RWPE1 (cell line): ENCODE data around the gene GIMAP5.

ENCODE experiments used
- CTCF ChIA-PET: fragments of 350-600 bp; sonication (Branson Sonifier 250); formaldehyde crosslinking; extraction: SDS; loops from one replicate; lab custom pipeline; 2021; lab: Yijun Ruan, JAX
- POLR2A ChIA-PET: fragments of 400-600 bp; formaldehyde crosslinking; extraction: SDS; loops from one replicate; lab custom pipeline; 2020; ENCODE audit warnings: antibody characterized with exemption; ENCODE audit not compliant: low non-redundant PET; lab: Yijun Ruan, JAX
- DNase-seq: peaks from one replicate; pipeline ENCODE4 v3.0.0; 2012; ENCODE audit warnings: low spot score
- H3K27ac ChIP-seq: fragments of 450-650 bp; 2 replicates; pipeline ENCODE4 v1.5.1; 2017
- TF ChIP-seq, protein P1 (sequence below): fragments of 450-650 bp; conservative IDR thresholded peaks from 2 replicates; pipeline ENCODE4 v1.5.1; 2017; ENCODE audit warnings: low read depth, mild to moderate bottlenecking

The GIMAP5 gene

GRCh38 chr7:150754951-150755350 is 17.7 kb downstream of the GIMAP5 start:
- no peak for DNase-seq
- POLR2A ChIA-PET: no interaction called here
- CTCF ChIA-PET: no interaction called here
- TF ChIP-seq, protein P1, sequence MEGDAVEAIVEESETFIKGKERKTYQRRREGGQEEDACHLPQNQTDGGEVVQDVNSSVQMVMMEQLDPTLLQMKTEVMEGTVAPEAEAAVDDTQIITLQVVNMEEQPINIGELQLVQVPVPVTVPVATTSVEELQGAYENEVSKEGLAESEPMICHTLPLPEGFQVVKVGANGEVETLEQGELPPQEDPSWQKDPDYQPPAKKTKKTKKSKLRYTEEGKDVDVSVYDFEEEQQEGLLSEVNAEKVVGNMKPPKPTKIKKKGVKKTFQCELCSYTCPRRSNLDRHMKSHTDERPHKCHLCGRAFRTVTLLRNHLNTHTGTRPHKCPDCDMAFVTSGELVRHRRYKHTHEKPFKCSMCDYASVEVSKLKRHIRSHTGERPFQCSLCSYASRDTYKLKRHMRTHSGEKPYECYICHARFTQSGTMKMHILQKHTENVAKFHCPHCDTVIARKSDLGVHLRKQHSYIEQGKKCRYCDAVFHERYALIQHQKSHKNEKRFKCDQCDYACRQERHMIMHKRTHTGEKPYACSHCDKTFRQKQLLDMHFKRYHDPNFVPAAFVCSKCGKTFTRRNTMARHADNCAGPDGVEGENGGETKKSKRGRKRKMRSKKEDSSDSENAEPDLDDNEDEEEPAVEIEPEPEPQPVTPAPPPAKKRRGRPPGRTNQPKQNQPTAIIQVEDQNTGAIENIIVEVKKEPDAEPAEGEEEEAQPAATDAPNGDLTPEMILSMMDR: no peak
- H3K27ac ChIP-seq: no peak overlapping the region

DNA sequence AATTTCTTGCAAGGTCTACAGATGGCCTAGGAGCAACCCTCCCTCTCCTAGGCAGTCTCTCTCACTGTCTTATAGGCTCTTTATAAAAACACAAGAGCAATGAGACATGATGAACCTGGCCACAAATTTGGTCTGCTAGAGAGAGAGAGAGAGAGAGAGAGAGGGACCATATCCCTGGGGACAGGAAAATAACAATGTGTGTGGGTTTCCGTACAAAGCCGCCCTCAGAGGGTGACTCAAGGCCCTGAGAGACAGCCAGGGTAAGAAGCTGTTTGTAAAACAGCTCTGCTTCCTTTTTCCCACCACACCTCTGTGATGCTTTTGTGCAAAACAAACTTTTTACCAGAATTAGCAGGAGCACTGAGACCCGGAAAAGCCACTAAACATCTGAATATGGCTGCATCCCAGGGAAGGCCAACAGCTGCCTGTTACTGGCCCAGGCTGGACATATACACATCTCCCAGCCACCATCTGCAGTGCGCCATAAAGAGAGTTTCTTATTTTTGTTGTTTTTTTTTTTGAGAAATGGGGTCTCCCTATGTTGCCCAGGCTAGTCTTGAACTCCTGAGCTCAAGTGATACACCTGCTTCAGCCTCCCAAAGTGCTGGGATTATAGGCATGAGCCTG is 18.4 kb downstream of the GIMAP5 start:
- ChIA-PET POLR2A (no interaction called here), CTCF (no interaction called here)

GRCh38 chr7:150756166-150756565 is 18.9 kb downstream of the GIMAP5 start:
- ChIA-PET CTCF (no interaction called here), POLR2A (no interaction called here)
- TF ChIP-seq, protein P1: no peak
- H3K27ac ChIP-seq: no peak overlapping the region
- no peak for DNase-seq

More for the DNA sequence above, 18.4 kb downstream of the GIMAP5 start:
- H3K27ac ChIP-seq: no peak overlapping the region
- no peak for DNase-seq
- TF ChIP-seq, protein P1: no peak

GRCh38 chr7:150756858-150757257 is 19.6 kb downstream of the GIMAP5 start:
- CTCF ChIA-PET: interaction anchor here (0.6 kb wide), 1 partner anchor 274 kb away, joined by 4 read pairs; no protein-coding TSS in a partner anchor
- TF ChIP-seq, protein P1: no peak

DNA sequence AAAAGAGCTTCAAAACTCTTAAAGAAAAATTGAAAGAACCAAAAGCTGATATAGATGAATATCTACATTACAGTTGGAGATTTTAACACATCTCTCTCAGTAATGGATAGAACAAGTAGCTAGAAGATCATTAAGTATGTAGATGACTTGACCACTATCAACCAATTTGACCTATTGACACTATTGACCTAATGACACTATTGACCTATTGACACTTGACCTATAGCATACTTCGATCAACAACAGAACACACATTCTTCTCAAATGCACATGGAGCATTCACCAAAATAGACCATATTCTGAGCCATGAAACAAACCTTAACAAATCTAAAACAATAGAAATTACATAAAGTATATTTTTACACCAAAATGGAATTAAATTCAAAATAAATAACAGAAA is 22.3 kb downstream of the GIMAP5 start:
- CTCF ChIA-PET: no interaction called here
- POLR2A ChIA-PET: no interaction called here
- no peak for DNase-seq
- H3K27ac ChIP-seq: no peak overlapping the region
- TF ChIP-seq, protein P1: no peak

More at GRCh38 chr7:150756858-150757257, 19.6 kb downstream of the GIMAP5 start:
- no peak overlapping the region for H3K27ac ChIP-seq
- no peak for DNase-seq
- POLR2A ChIA-PET: no interaction called here

GRCh38 chr7:150766334-150766709 is 29.1 kb downstream of the GIMAP5 start:
- ChIA-PET POLR2A (no interaction called here), CTCF (interaction anchor here (0.6 kb wide), 1 partner anchor 24 kb away, joined by 5 read pairs; no protein-coding TSS in a partner anchor)
- H3K27ac ChIP-seq: no peak overlapping the region
- DNase-seq: no peak
- TF ChIP-seq, protein P1: no peak
